A549 (cell line): ENCODE data around the gene RBM4B.

Source experiments
- CTCF ChIP-seq: fragments of >200 bp; sonication (Bioruptor Twin); formaldehyde crosslinking; IDR thresholded peaks from 3 replicates; pipeline ENCODE4 v1.5.1; 2016
- EP300 ChIP-seq, 2 experiments: fragments of >200 bp; sonication (Bioruptor Twin); formaldehyde crosslinking; IDR thresholded peaks; 2 replicates in 1 of 2; 3 replicates in 1 of 2; pipeline ENCODE4 v1.6.1; 2016 to 2017
- FOSL2 ChIP-seq, 2 experiments: fragments of 450-650 bp in 1 of 2; fragments of >200 bp in 1 of 2; sonication (Bioruptor Twin) in 1 of 2; formaldehyde crosslinking; IDR thresholded peaks; 2 replicates each; pipeline versions ENCODE4 v1.5.0 to v1.6.1; 2016 to 2020; ENCODE audit warnings: mild to moderate bottlenecking in 1 of 2, moderate library complexity in 1 of 2
- KDM1A ChIP-seq: fragments of 200-600 bp; sonication (generic); IDR thresholded peaks from 2 replicates; pipeline ENCODE4 v1.6.1; 2016; ENCODE audit warnings: low read depth, mild to moderate bottlenecking
- MAX ChIP-seq: IDR thresholded peaks from 2 replicates; pipeline ENCODE4 v1.6.1; 2012
- POLR2A ChIP-seq: IDR thresholded peaks from 2 replicates; pipeline ENCODE4 v1.6.1; 2012; ENCODE audit warnings: mild to moderate bottlenecking, low read length
- RCOR1 ChIP-seq: fragments of 150-350 bp; IDR thresholded peaks from 2 replicates; pipeline ENCODE4 v1.6.1; 2014; ENCODE audit warnings: antibody characterized with exemption, low read length, low read depth
- REST ChIP-seq: fragments of 200-600 bp; sonication (generic); IDR thresholded peaks from 2 replicates; pipeline ENCODE4 v1.6.1; 2016; ENCODE audit warnings: antibody characterized with exemption, mild to moderate bottlenecking, moderate library complexity
- TF ChIP-seq, protein P1 (sequence below): IDR thresholded peaks from 2 replicates; pipeline ENCODE4 v1.6.1; 2012

- TF ChIP-seq CTCF (no peak), RCOR1 (no peak), FOSL2 (IDR thresholded peaks at IDR 0.05) (no peak), FOSL2 (CRISPR knock-in tag; IDR thresholded peaks at IDR 0.05) (no peak), MAX (no peak), EP300 (IDR thresholded peaks at IDR 0.05) (no peak), KDM1A (no peak), POLR2A (no peak), REST (no peak)
- TF ChIP-seq, protein P1, sequence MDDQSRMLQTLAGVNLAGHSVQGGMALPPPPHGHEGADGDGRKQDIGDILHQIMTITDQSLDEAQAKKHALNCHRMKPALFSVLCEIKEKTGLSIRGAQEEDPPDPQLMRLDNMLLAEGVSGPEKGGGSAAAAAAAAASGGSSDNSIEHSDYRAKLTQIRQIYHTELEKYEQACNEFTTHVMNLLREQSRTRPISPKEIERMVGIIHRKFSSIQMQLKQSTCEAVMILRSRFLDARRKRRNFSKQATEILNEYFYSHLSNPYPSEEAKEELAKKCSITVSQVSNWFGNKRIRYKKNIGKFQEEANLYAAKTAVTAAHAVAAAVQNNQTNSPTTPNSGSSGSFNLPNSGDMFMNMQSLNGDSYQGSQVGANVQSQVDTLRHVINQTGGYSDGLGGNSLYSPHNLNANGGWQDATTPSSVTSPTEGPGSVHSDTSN: no peak
Measured at GRCh38 chr11:66715346-66716085, 37.8 kb upstream of the RBM4B start.
